K562 (cell line): Measurements from ENCODE around the gene IPCEF1. TPM values are rescaled to one million over a fixed set of nuclear protein-coding genes. Genes with fewer than 3 reads are reported as not detected.

Experiments
- ERF ChIP-seq: fragments of 450-650 bp; formaldehyde crosslinking; IDR thresholded peaks from 2 replicates; pipeline ENCODE4 v1.4.0; 2020; ENCODE audit warnings: mild to moderate bottlenecking, mixed read lengths
- HOXB6 ChIP-seq: fragments of 250-450 bp; sonication (Bioruptor Pico); IDR thresholded peaks from 2 replicates; pipeline ENCODE4 v1.5.1; 2022; ENCODE audit warnings: mild to moderate bottlenecking, borderline replicate concordance
- JUNB ChIP-seq: fragments of 450-650 bp; formaldehyde crosslinking; conservative IDR thresholded peaks from 2 replicates; pipeline ENCODE4 v1.4.0; 2020; ENCODE audit warnings: mild to moderate bottlenecking
- REST ChIP-seq, 2 experiments: fragments of 450-650 bp; formaldehyde crosslinking in 1 of 2; IDR thresholded peaks; 2 replicates each; pipeline versions ENCODE4 v1.4.0 to v1.6.1; 2014 to 2020; ENCODE audit warnings: mild to moderate bottlenecking in 2 of 2, borderline replicate concordance in 1 of 2, low read depth in 1 of 2
- polyA plus RNA-seq, 8 experiments: library from polyadenylated mRNA; depleted of rRNA in 4 of 8; stranded (reverse) in 5 of 8; unstranded in 3 of 8; fragments of >200 nt; fragmentation: Nextera tagmentation in 2 of 8; fragmentation: Illumina TruSeq in 1 of 8; extraction: Ambion mirVana in 2 of 8; extraction: Trizol in 1 of 8; gene quantifications; 2 replicates each; pipeline versions ENCODE4 v1.2.1 to v1.2.3, GENCODE V29; 2011 to 2014; ENCODE audit warnings: inconsistent platforms in 1 of 8, missing spikeins in 1 of 8
- total RNA-seq, 7 experiments: library from RNA; depleted of rRNA in 6 of 7; stranded (reverse); fragments of >200 nt in 6 of 7; fragmentation: Illumina TruSeq in 2 of 7; extraction: Trizol in 2 of 7; gene quantifications; 2 replicates each; pipeline versions ENCODE4 v1.2.1 to v1.2.3, GENCODE V29; 2011 to 2021; ENCODE audit warnings: low replicate concordance in 1 of 7
- TF ChIP-seq, protein P1 (sequence below): sonication (generic); formaldehyde crosslinking; IDR thresholded peaks from 2 replicates; pipeline ENCODE4 v1.8.1; 2023; ENCODE audit warnings: mild to moderate bottlenecking, missing genetic modification reagents
- TF ChIP-seq, protein P2 (sequence below): sonication (generic); formaldehyde crosslinking; IDR thresholded peaks from 2 replicates; pipeline ENCODE4 v1.8.0; 2023; ENCODE audit warnings: missing genetic modification reagents, mild to moderate bottlenecking, borderline replicate concordance

IPCEF1 gene
- total and polyA plus RNA-seq, 9 of the 15 experiments (the other 6 are each of a cell fraction or from before 2014, with no cell fraction given): 0.14 to 0.18 TPM; not detected in 7

DNA sequence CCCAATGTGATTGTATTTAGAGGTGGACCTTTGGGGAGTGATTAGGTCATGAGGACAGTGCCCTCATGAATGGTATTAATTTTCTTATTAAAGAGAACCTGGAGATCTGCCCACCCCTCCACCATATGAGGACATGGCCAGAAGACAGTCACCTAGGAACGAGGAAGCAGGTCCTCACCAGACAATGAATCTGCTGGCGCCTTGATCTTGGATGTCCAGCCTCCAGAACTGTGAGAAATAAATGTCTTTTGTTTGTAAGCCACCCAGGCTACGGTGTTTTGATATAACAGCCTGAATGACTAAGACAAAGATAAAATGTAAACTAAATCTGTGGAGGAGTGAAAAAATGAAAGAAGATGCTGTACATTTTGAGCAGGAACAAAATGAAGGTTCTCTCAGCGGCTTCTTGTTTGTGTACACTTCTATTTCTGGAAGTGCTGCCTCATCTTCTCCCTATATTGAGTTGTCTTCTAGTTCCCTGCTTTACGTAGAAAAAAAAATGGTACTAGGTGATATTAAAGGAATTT, 1.5 kb upstream of the IPCEF1 start (continued):
- TF ChIP-seq, protein P1, sequence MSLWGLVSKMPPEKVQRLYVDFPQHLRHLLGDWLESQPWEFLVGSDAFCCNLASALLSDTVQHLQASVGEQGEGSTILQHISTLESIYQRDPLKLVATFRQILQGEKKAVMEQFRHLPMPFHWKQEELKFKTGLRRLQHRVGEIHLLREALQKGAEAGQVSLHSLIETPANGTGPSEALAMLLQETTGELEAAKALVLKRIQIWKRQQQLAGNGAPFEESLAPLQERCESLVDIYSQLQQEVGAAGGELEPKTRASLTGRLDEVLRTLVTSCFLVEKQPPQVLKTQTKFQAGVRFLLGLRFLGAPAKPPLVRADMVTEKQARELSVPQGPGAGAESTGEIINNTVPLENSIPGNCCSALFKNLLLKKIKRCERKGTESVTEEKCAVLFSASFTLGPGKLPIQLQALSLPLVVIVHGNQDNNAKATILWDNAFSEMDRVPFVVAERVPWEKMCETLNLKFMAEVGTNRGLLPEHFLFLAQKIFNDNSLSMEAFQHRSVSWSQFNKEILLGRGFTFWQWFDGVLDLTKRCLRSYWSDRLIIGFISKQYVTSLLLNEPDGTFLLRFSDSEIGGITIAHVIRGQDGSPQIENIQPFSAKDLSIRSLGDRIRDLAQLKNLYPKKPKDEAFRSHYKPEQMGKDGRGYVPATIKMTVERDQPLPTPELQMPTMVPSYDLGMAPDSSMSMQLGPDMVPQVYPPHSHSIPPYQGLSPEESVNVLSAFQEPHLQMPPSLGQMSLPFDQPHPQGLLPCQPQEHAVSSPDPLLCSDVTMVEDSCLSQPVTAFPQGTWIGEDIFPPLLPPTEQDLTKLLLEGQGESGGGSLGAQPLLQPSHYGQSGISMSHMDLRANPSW: no peak
- TF ChIP-seq, protein P2, sequence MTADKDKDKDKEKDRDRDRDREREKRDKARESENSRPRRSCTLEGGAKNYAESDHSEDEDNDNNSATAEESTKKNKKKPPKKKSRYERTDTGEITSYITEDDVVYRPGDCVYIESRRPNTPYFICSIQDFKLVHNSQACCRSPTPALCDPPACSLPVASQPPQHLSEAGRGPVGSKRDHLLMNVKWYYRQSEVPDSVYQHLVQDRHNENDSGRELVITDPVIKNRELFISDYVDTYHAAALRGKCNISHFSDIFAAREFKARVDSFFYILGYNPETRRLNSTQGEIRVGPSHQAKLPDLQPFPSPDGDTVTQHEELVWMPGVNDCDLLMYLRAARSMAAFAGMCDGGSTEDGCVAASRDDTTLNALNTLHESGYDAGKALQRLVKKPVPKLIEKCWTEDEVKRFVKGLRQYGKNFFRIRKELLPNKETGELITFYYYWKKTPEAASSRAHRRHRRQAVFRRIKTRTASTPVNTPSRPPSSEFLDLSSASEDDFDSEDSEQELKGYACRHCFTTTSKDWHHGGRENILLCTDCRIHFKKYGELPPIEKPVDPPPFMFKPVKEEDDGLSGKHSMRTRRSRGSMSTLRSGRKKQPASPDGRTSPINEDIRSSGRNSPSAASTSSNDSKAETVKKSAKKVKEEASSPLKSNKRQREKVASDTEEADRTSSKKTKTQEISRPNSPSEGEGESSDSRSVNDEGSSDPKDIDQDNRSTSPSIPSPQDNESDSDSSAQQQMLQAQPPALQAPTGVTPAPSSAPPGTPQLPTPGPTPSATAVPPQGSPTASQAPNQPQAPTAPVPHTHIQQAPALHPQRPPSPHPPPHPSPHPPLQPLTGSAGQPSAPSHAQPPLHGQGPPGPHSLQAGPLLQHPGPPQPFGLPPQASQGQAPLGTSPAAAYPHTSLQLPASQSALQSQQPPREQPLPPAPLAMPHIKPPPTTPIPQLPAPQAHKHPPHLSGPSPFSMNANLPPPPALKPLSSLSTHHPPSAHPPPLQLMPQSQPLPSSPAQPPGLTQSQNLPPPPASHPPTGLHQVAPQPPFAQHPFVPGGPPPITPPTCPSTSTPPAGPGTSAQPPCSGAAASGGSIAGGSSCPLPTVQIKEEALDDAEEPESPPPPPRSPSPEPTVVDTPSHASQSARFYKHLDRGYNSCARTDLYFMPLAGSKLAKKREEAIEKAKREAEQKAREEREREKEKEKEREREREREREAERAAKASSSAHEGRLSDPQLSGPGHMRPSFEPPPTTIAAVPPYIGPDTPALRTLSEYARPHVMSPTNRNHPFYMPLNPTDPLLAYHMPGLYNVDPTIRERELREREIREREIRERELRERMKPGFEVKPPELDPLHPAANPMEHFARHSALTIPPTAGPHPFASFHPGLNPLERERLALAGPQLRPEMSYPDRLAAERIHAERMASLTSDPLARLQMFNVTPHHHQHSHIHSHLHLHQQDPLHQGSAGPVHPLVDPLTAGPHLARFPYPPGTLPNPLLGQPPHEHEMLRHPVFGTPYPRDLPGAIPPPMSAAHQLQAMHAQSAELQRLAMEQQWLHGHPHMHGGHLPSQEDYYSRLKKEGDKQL (CRISPR knock-in tag): no peak
- no peak for TF ChIP-seq JUNB (CRISPR knock-in tag)
- TF ChIP-seq REST (IDR thresholded peaks at IDR 0.05; ENCODE audit: borderline replicate concordance): no peak
- TF ChIP-seq REST (CRISPR knock-in tag; IDR thresholded peaks at IDR 0.05; ENCODE audit: low read depth): no peak
- no peak for TF ChIP-seq HOXB6 (CRISPR knock-in tag)
- no peak for TF ChIP-seq ERF (CRISPR knock-in tag)
